Ovary (tissue), 3 donors: ENCODE measurements around the gene TMED9.

ENCODE experiments used
- POLR2A ChIP-seq: fragments of 450-650 bp; IDR thresholded peaks from one replicate; pipeline ENCODE4 v1.6.1; 2017; ENCODE audit warnings: antibody characterized with exemption, mild to moderate bottlenecking, moderate library complexity
- TF ChIP-seq, protein P1 (sequence below), 3 donors: fragments of 450-650 bp in 2 of 3; fragments of 200-600 bp in 1 of 3; IDR thresholded peaks; one replicate each; pipeline versions ENCODE4 v1.5.1 to v1.8.0; 2016 to 2022; ENCODE audit warnings: antibody characterized with exemption in 3 of 3, mild to moderate bottlenecking in 1 of 3
- donor health status: DM: no; HTN: no; CAD: no.

DNA sequence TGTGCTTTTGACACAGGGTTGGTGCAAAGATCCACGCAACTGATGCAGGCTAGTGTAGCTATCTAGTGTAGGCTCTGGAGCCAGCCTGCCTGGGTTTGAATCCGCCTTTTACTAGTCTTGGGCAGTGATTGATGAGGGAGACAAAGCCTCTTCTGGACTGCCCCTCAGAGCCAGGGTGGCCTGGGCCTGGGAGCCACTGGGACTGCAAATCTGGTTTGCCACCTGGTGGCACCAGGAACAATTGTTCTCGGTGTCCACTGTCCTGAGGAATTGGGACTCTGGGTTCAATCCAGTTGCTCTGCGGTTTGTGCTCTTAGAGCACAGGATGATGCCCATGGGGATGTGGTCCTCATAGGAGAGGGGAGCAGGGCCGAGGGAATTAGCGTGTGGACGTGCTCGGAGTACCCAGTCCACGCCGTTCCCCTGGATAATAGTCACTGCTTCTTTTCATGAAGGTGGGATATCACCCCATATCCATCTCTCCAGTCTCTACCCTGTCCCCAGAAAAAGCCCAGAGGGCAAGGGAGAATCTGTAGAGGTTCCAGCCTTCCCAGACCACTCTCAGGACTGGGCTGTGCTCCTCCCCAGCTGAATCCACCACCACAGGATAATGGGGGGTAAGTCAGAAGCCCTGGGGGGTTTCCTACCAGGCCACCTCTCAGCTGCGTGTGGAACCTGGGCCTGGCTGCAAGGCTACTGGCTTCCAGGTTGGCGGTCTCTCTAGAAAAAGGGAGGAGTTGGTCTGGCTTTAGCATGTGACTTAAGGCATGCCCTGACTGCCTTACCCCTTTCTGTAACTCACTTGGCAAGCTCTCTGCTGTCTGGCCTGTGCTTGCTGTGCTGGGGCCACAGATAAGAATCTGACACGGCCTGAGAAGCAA is 9.8 kb downstream of the TMED9 start:
- no peak for TF ChIP-seq POLR2A
- TF ChIP-seq, protein P1, sequence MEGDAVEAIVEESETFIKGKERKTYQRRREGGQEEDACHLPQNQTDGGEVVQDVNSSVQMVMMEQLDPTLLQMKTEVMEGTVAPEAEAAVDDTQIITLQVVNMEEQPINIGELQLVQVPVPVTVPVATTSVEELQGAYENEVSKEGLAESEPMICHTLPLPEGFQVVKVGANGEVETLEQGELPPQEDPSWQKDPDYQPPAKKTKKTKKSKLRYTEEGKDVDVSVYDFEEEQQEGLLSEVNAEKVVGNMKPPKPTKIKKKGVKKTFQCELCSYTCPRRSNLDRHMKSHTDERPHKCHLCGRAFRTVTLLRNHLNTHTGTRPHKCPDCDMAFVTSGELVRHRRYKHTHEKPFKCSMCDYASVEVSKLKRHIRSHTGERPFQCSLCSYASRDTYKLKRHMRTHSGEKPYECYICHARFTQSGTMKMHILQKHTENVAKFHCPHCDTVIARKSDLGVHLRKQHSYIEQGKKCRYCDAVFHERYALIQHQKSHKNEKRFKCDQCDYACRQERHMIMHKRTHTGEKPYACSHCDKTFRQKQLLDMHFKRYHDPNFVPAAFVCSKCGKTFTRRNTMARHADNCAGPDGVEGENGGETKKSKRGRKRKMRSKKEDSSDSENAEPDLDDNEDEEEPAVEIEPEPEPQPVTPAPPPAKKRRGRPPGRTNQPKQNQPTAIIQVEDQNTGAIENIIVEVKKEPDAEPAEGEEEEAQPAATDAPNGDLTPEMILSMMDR (IDR thresholded peaks at IDR 0.05): no peak
